ENCODE results near the gene CBLC. TPM values are rescaled to one million over a fixed set of nuclear protein-coding genes. Genes with fewer than 3 reads are reported as not detected.
A peak's percentile ranks its signal among the peaks of the same experiment; 100 is the strongest.

CBLC gene
- total RNA-seq, 1 experiment from 2014 or later = 15.9 TPM

DNA sequence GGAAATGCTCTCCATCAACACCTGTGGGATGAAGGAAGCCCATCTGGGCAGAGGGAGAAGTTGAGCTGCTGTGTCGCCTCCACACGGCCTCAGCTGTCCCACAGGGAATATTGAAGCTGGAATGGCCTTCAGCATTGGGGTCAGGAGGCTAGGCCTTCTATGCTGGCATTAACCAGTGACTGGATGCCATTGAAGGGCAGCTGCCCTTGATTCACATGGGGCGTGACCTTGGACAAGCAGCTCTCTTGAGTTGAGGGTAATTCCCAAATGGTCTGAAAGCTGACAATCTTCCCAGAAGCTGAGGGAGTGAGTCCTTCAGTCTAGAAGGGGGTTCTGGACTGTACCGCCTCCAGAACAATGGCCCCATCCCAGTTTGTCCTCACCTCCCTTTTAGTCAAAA lies 22.5 kb upstream of the CBLC start:
- H3K27ac Mint-ChIP-seq = no peak overlapping the region

More for the DNA sequence above, 22.5 kb upstream of the CBLC start:
- Histone ChIP-seq H3K14ac (ENCODE audit: insufficient read depth, low read length) (no peak overlapping the region), H2BK15ac (ENCODE audit: low read depth, low read length) (no peak overlapping the region), H4K91ac (ENCODE audit: insufficient read length, low read depth, low read length) (no peak overlapping the region), H3K27ac (ENCODE audit: insufficient read length, low read depth, low read length) (no peak overlapping the region), H2BK120ac (ENCODE audit: low read depth, low read length, poor library complexity, severe bottlenecking) (no peak overlapping the region), H2AK5ac (ENCODE audit: insufficient read length, low read length) (no peak overlapping the region), H3K23me2 (ENCODE audit: insufficient read length, low read depth, low read length, poor library complexity, severe bottlenecking) (peaks cover 23% of the 10 kb centered on the region), H3K27me3 (ENCODE audit: insufficient read depth, low read length) (peaks cover 35% of the 10 kb centered on the region), H2BK5ac (ENCODE audit: insufficient read length, low read length) (no peak overlapping the region), H3K4ac (ENCODE audit: low read depth, low read length) (no peak overlapping the region), H3T11ph (ENCODE audit: low read length) (no peak overlapping the region), H3K56ac (ENCODE audit: insufficient read length, low read depth, low read length) (no peak overlapping the region), H3K9me3 (ENCODE audit: control insufficient read depth, low read depth, low read length) (no peaks in the 10 kb centered on the region), H2AFZ (ENCODE audit: low read length) (no peak overlapping the region), H3K18ac (ENCODE audit: insufficient read length, low read depth, low read length) (no peak overlapping the region), H3K23ac (ENCODE audit: insufficient read length, low read depth, low read length) (no peak overlapping the region), H3K4me2 (ENCODE audit: insufficient read depth, insufficient read length, low read length) (no peak overlapping the region), H4K20me1 (ENCODE audit: control insufficient read depth, insufficient read depth, insufficient read length) (no peaks in the 10 kb centered on the region), H2BK20ac (ENCODE audit: low read depth, low read length, poor library complexity, severe bottlenecking) (no peak overlapping the region), H4K8ac (replicated peaks; ENCODE audit: insufficient read length, low read depth, low read length) (no peak overlapping the region), H3K4me1 (ENCODE audit: insufficient read depth, low read length) (no peaks in the 10 kb centered on the region), H2BK12ac (ENCODE audit: insufficient read length, low read depth, low read length) (no peak overlapping the region), H3K9ac (ENCODE audit: extremely low read depth, insufficient read length, low read length) (no peak overlapping the region), H3K79me2 (ENCODE audit: insufficient read depth, low read length) (no peaks in the 10 kb centered on the region), H3K79me1 (ENCODE audit: insufficient read depth, low read depth, low read length, poor library complexity, severe bottlenecking) (no peaks in the 10 kb centered on the region), H4K5ac (ENCODE audit: insufficient read length, low read depth, low read length) (no peak overlapping the region)
- Mint-ChIP-seq H3K4me1 (peaks cover 22 to 44% of the 10 kb centered on the region in 2 experiments), H3K9me3 (no peaks in the 10 kb centered on the region; a peak in 1 of 5 replicates), H3K36me3 (ENCODE audit: insufficient read depth in 1 of 3, low read depth in 3 of 3) (no peaks in the 10 kb centered on the region; a peak in 1 of 7 replicates), H3K4me3 (peak overlapping the region in 1 of 2 experiments; percentile 81; a peak in 2 of 5 replicates), H3K27me3 (ENCODE audit: low read depth) (peaks cover 93% of the 10 kb centered on the region)
- TF ChIP-seq, protein P1, sequence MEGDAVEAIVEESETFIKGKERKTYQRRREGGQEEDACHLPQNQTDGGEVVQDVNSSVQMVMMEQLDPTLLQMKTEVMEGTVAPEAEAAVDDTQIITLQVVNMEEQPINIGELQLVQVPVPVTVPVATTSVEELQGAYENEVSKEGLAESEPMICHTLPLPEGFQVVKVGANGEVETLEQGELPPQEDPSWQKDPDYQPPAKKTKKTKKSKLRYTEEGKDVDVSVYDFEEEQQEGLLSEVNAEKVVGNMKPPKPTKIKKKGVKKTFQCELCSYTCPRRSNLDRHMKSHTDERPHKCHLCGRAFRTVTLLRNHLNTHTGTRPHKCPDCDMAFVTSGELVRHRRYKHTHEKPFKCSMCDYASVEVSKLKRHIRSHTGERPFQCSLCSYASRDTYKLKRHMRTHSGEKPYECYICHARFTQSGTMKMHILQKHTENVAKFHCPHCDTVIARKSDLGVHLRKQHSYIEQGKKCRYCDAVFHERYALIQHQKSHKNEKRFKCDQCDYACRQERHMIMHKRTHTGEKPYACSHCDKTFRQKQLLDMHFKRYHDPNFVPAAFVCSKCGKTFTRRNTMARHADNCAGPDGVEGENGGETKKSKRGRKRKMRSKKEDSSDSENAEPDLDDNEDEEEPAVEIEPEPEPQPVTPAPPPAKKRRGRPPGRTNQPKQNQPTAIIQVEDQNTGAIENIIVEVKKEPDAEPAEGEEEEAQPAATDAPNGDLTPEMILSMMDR (conservative IDR thresholded peaks at IDR 0.05) = no peak
- no CpG with 5 or more reads among the region's 4 CpGs for WGBS (ENCODE audit: extremely low coverage, insufficient read length, low lambda C conversion rate)
- no peak for DNase-seq
